ENCODE measurements around the gene PLXNA1. TPM values are rescaled to one million over a fixed set of nuclear protein-coding genes. Genes with fewer than 3 reads are reported as not detected.

Gene PLXNA1
- total and polyA plus RNA-seq, 8 donors, result 6.4 to 20.0 (median 8.5) TPM

DNA sequence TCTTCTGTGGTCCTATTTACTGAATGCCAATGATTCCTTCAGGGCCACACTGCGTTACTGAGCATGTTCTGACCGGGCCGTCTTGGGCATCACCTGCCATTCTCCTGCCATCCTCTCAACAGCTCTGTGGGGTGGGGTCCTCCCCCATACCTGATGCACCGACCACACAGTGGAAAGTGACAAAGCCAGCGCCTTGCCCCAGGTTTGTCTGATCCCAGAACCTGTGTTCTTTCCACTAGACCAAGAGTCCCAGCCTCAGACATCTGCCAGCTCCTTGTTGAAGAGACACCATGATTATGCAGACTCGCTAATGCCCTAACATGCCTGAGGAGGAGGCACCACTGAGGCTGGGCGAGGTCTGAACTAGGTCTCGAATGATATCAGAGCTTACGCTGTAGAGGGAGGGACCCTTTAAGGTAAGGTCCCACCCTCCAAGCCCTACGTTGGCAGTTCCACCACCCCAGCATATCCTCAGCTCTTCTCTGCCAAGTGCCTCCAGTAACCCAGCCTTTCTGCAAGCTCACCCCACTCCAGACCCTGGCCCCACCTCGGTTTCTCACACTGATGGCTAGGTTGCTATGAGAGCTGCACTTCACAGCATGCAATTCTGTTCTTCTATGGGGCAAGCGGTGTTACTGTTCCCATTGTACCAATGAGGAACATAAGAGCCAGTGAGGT, 29.8 kb upstream of the PLXNA1 start:
- no peak for ATAC-seq
- WGBS, 2 donors, result 91 to 95% methylated on average over 12 of the region's 12 CpGs
- Histone ChIP-seq H3K27ac (no peak overlapping the region), H3K4me3 (no peak overlapping the region), H3K9me3 (no peaks in the 10 kb centered on the region), H3K27me3 (no peaks in the 10 kb centered on the region), H3K36me3 (no peaks in the 10 kb centered on the region), H3K4me1 (no peaks in the 10 kb centered on the region)
- FAIRE-seq, result no peak
- DNase-seq, result no peak
- no peak for TF ChIP-seq CTCF (IDR thresholded peaks at IDR 0.05)
- intact Hi-C loops (cut with DNase I), result no loop called here

DNA sequence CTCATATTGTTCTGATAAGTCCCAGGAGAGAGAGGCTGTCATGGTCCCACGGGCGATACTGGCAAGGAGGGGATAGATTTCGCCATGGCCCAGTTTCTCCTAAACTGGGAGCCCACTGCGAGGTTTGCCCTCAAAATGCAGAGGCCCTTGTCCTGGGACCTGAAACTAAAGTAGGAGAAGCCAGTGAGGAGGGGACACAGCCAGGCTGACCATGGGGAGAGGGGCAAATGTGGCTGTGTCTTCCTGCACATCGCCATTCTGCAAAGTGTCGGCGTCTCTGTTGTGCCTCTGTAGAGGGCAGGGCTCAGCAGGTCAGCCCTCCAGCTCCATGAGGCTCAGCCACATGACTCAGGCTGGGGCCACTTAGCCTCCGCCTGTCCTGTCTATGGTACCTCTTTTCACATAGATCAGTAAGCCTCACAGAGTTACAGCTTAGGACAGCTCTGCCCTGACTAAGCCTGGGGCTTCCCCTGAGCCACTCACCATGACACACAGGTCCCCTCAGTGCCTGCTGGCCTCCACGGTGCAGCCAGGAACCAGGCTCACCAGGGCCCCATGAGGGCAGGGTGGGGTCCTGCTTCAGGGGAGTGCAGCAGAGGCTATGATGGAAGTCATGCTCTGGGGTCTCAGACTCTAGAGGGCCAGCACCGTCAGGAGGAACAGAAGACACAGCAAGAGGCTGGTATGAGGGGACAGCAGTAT, 28.6 kb upstream of the PLXNA1 start:
- FAIRE-seq (no peak), ATAC-seq (no peak)
- WGBS, 2 donors, result 92% methylated on average over 10 of the region's 10 CpGs

DNA sequence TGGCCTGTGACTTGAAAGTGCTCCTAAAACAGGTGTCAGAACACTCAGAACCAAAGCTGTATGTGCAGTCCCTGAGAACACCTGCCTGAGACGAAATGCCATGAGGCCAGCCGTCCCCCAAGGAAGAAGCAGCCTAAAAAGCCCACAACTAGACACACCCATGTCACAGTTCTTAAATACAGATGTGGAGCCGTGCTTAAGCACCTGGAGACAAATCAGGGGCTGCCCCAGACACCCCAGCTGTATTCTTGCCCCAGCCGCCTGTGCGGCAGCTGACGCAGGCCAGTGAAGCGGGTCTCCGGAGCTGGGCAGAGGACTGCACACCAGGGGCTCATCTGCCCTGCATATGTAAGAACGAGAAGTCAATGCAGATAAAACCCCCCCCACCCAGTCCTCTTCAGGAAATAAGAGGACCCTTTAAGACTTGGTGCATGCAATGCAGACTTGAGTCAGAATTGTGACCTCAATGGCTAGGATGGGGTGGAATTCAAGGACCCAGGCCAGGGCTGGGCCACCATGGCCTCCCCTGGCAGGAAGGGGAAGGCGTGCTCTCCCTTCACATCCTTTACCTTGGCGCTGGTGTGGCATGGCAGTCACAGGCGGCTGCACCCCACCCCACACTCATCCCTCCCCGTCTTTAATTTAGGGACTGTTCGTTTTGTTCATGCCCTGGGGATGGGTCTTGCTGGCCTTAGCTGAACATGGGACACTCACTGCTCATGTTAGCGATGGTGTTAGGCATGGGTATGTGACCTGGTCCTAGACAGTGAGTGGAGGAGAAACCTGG, 27.7 kb upstream of the PLXNA1 start:
- Histone ChIP-seq H3K4me3 (no peak overlapping the region), H3K27ac (no peak overlapping the region), H3K4me1 (no peaks in the 10 kb centered on the region), H3K36me3 (no peaks in the 10 kb centered on the region), H3K27me3 (no peaks in the 10 kb centered on the region), H3K9me3 (no peaks in the 10 kb centered on the region)
- intact Hi-C loops (cut with DNase I), result no loop called here
- 93 to 97% methylated on average over 15 of the region's 15 CpGs for WGBS, 2 donors
- peak in 1 of 6 donors; percentile 39 for DNase-seq
- FAIRE-seq, result no peak
- ATAC-seq, result no peak
- TF ChIP-seq CTCF (IDR thresholded peaks at IDR 0.05), result no peak

More for the DNA sequence above, 28.6 kb upstream of the PLXNA1 start:
- TF ChIP-seq CTCF (IDR thresholded peaks at IDR 0.05), result no peak
- Histone ChIP-seq H3K27me3 (no peaks in the 10 kb centered on the region), H3K9me3 (no peaks in the 10 kb centered on the region), H3K4me3 (no peak overlapping the region), H3K27ac (no peak overlapping the region), H3K36me3 (no peaks in the 10 kb centered on the region), H3K4me1 (no peaks in the 10 kb centered on the region)
- intact Hi-C loops (cut with DNase I), result no loop called here
- DNase-seq, result no peak

- Histone ChIP-seq H3K4me1 (peaks cover 0 to 5% (median 3%) of the 10 kb centered on the region in 3 donors), H3K36me3 (no peaks in the 10 kb centered on the region), H3K27ac (no peak overlapping the region), H3K27me3 (no peaks in the 10 kb centered on the region), H3K4me3 (no peak overlapping the region), H3K9me3 (no peaks in the 10 kb centered on the region)
- no peak for TF ChIP-seq CTCF (IDR thresholded peaks at IDR 0.05)
- FAIRE-seq, result no peak
- WGBS, 2 donors, result 48 to 52% methylated on average over 8 of the region's 8 CpGs
- intact Hi-C loops (cut with DNase I), result no loop called here
- peak in 2 of 4 donors; percentile 29 to 60 for ATAC-seq
- peak in 1 of 6 donors; percentile 56 for DNase-seq
Measured at GRCh38 chr3:126956361-126956760, 26.6 kb upstream of the PLXNA1 start.
